Right forelimb (tissue), 1 donor: Measurements from ENCODE around the gene PARD3.

ENCODE experiments used
- DNase-seq: peaks from one replicate; pipeline ENCODE4 v3.0.0-alpha.2; 2018

The PARD3 gene

GRCh38 chr10:34609287-34609940 lies 205.7 kb downstream of the PARD3 start:
- DNase-seq: no peak

GRCh38 chr10:34607894-34608293 lies 207.2 kb downstream of the PARD3 start:
- no peak for DNase-seq

GRCh38 chr10:34606890-34607289 lies 208.2 kb downstream of the PARD3 start:
- DNase-seq: no peak

- no peak for DNase-seq
These were observed 212.6 kb downstream of the PARD3 start for GRCh38 chr10:34602478-34602877.

- DNase-seq: no peak
These were observed 213.4 kb downstream of the PARD3 start for GRCh38 chr10:34601691-34602090.

GRCh38 chr10:34599026-34599795 lies 215.9 kb downstream of the PARD3 start:
- no peak for DNase-seq

GRCh38 chr10:34596351-34596750 lies 218.7 kb downstream of the PARD3 start:
- no peak for DNase-seq

GRCh38 chr10:34593930-34594329 lies 221.2 kb downstream of the PARD3 start:
- DNase-seq: no peak

GRCh38 chr10:34593374-34593890 lies 221.7 kb downstream of the PARD3 start:
- DNase-seq: no peak

- no peak for DNase-seq
These were observed 224.3 kb downstream of the PARD3 start for GRCh38 chr10:34590793-34591192.

GRCh38 chr10:34589275-34589674 lies 225.8 kb downstream of the PARD3 start:
- DNase-seq: no peak

- DNase-seq: no peak
These were observed 227.4 kb downstream of the PARD3 start for GRCh38 chr10:34587680-34588019.

- DNase-seq: no peak
These were observed 228.0 kb downstream of the PARD3 start for GRCh38 chr10:34587002-34587679.

- no peak for DNase-seq
These were observed 229.5 kb downstream of the PARD3 start for GRCh38 chr10:34585422-34586112.

GRCh38 chr10:34584164-34584563 lies 230.9 kb downstream of the PARD3 start:
- no peak for DNase-seq

- DNase-seq: no peak
These were observed 233.1 kb downstream of the PARD3 start for GRCh38 chr10:34581801-34582532.

GRCh38 chr10:34580643-34581042 lies 234.5 kb downstream of the PARD3 start:
- no peak for DNase-seq

- no peak for DNase-seq
These were observed 234.9 kb downstream of the PARD3 start for GRCh38 chr10:34580214-34580613.

- DNase-seq: no peak
These were observed 236.6 kb downstream of the PARD3 start for GRCh38 chr10:34578468-34578867.

GRCh38 chr10:34576797-34577196 lies 238.3 kb downstream of the PARD3 start:
- DNase-seq: no peak

- DNase-seq: no peak
These were observed 239.2 kb downstream of the PARD3 start for GRCh38 chr10:34575882-34576281.

- no peak for DNase-seq
These were observed 240.7 kb downstream of the PARD3 start for GRCh38 chr10:34574353-34574934.
